GM23338 (cell line): ENCODE measurements around the gene CAMP. TPM values are rescaled to one million over a fixed set of nuclear protein-coding genes. Genes with fewer than 3 reads are reported as not detected.

Experiments
- ATAC-seq: fragments of 200-7000 bp; cut with Tn5 transposase; 3 replicates; pipeline ENCODE4 v1.9.1; 2020
- DNase-seq: peaks from one replicate; pipeline ENCODE4 v3.0.0-alpha.2; 2015; ENCODE audit warnings: low spot score
- H2AFZ ChIP-seq: fragments of 200-600 bp; sonication (generic); 2 replicates; pipeline ENCODE4 v1.8.0; 2016; ENCODE audit warnings: antibody characterized with exemption, mild to moderate bottlenecking, moderate library complexity
- H3F3A ChIP-seq: fragments of 200-600 bp; sonication (generic); replicated peaks from 2 replicates; pipeline ENCODE4 v1.8.0; 2017; ENCODE audit warnings: antibody characterized with exemption, mixed run types, low read depth
- H3K27ac ChIP-seq: fragments of 200-600 bp; sonication (generic); 2 replicates; pipeline ENCODE4 v1.6.1; 2016; ENCODE audit warnings: low read depth
- H3K27me3 ChIP-seq: fragments of 200-600 bp; sonication (generic); 2 replicates; pipeline ENCODE4 v1.8.0; 2016; ENCODE audit warnings: mild to moderate bottlenecking, mixed run types, moderate library complexity; ENCODE audit not compliant: insufficient read depth
- H3K36me3 ChIP-seq: fragments of 200-600 bp; sonication (generic); 2 replicates; pipeline ENCODE4 v1.8.0; 2016; ENCODE audit warnings: mild to moderate bottlenecking; ENCODE audit not compliant: insufficient read depth
- H3K4me1 ChIP-seq: fragments of 200-600 bp; sonication (generic); 2 replicates; pipeline ENCODE4 v1.8.0; 2016; ENCODE audit warnings: mild to moderate bottlenecking, moderate library complexity; ENCODE audit not compliant: insufficient read depth
- H3K4me2 ChIP-seq: fragments of 200-600 bp; sonication (generic); 2 replicates; pipeline ENCODE4 v1.7.1; 2017; ENCODE audit warnings: mixed run types
- H3K4me3 ChIP-seq: fragments of 200-600 bp; sonication (generic); 2 replicates; pipeline ENCODE4 v1.6.1; 2016; ENCODE audit warnings: mixed run types
- H3K79me2 ChIP-seq: fragments of 200-600 bp; sonication (generic); replicated peaks from 2 replicates; pipeline ENCODE4 v1.8.0; 2017; ENCODE audit warnings: mild to moderate bottlenecking; ENCODE audit not compliant: insufficient read depth
- H3K9me2 ChIP-seq: fragments of 200-600 bp; sonication (generic); 2 replicates; pipeline ENCODE4 v1.8.0; 2017; ENCODE audit not compliant: insufficient read depth
- H4K20me1 ChIP-seq: fragments of 200-600 bp; sonication (generic); replicated peaks from 2 replicates; pipeline ENCODE4 v1.8.0; 2017; ENCODE audit warnings: mild to moderate bottlenecking; ENCODE audit not compliant: insufficient read depth
- H3K27ac Mint-ChIP-seq: 2 replicates; pipeline ENCODE4 v1.8.0; 2020; ENCODE audit warnings: inconsistent platforms, mild to moderate bottlenecking, moderate library complexity, mixed read lengths
- H3K27me3 Mint-ChIP-seq: 3 replicates; pipeline ENCODE4 v1.8.0; 2022; ENCODE audit warnings: low read depth, mild to moderate bottlenecking, moderate library complexity, mixed read lengths, inconsistent platforms; ENCODE audit not compliant: insufficient read depth, poor library complexity
- H3K36me3 Mint-ChIP-seq: 3 replicates; pipeline ENCODE4 v1.8.0; 2021; ENCODE audit warnings: low read depth, mild to moderate bottlenecking, inconsistent platforms, moderate library complexity, mixed read lengths
- H3K4me1 Mint-ChIP-seq: 3 replicates; pipeline ENCODE4 v1.8.0; 2020; ENCODE audit warnings: mild to moderate bottlenecking, inconsistent platforms, mixed read lengths
- H3K4me3 Mint-ChIP-seq: 3 replicates; pipeline ENCODE4 v1.8.0; 2021; ENCODE audit warnings: moderate library complexity, mild to moderate bottlenecking, inconsistent platforms, mixed read lengths
- H3K9me3 Mint-ChIP-seq: 3 replicates; pipeline ENCODE4 v1.8.0; 2020; ENCODE audit warnings: moderate library complexity, mild to moderate bottlenecking, inconsistent platforms, mixed read lengths
- CREB1 ChIP-seq: fragments of 250-450 bp; sonication (Bioruptor Pico); IDR thresholded peaks from 2 replicates; pipeline ENCODE4 v1.5.0; 2020; ENCODE audit warnings: low read depth, mild to moderate bottlenecking, moderate library complexity
- JUNB ChIP-seq: IDR thresholded peaks from one replicate; pipeline ENCODE4 v1.6.1; 2016; ENCODE audit warnings: antibody characterized with exemption; ENCODE audit not compliant: unreplicated experiment
- NANOG ChIP-seq: IDR thresholded peaks from 2 replicates; pipeline ENCODE4 v1.6.1; 2016; ENCODE audit warnings: antibody characterized with exemption, borderline replicate concordance
- POLR2AphosphoS5 ChIP-seq: IDR thresholded peaks from 2 replicates; pipeline ENCODE4 v1.6.1; 2016; ENCODE audit warnings: antibody characterized with exemption, low read depth
- STAT1 ChIP-seq: IDR thresholded peaks from one replicate; pipeline ENCODE4 v1.6.1; 2016; ENCODE audit warnings: antibody characterized with exemption; ENCODE audit not compliant: unreplicated experiment
- polyA plus RNA-seq: library from polyadenylated mRNA; unstranded; fragments of >200 nt; fragmentation: Nextera tagmentation; extraction: Ambion mirVana; gene quantifications from 2 replicates; pipeline ENCODE4 v1.2.1, GENCODE V29; 2016
- total RNA-seq: library from RNA; depleted of rRNA; stranded (reverse); fragments of >200 nt; shearing (Covaris generic); gene quantifications from 2 replicates; pipeline ENCODE4 v1.2.3, GENCODE V29; 2014
- TF ChIP-seq, protein P1 (sequence below), 2 experiments: fragments of 200-600 bp in 1 of 2; sonication (generic) in 1 of 2; conservative IDR thresholded peaks; 2 replicates each; pipeline versions ENCODE4 v1.5.1 to v1.6.1; 2016 to 2017; ENCODE audit warnings: antibody characterized with exemption in 2 of 2, low read depth in 2 of 2, mild to moderate bottlenecking in 2 of 2, moderate library complexity in 1 of 2
- TF ChIP-seq, protein P2 (sequence below): fragments of 250-450 bp; sonication (Bioruptor Pico); IDR thresholded peaks from 2 replicates; pipeline ENCODE4 v1.5.0; 2020; ENCODE audit warnings: mild to moderate bottlenecking, moderate library complexity
- TF ChIP-seq, protein P3 (sequence below): IDR thresholded peaks from one replicate; pipeline ENCODE4 v1.6.1; 2018; ENCODE audit warnings: antibody characterized with exemption; ENCODE audit not compliant: unreplicated experiment

The CAMP gene
- total and polyA plus RNA-seq, 2 experiments from 2014 or later, result not detected

DNA sequence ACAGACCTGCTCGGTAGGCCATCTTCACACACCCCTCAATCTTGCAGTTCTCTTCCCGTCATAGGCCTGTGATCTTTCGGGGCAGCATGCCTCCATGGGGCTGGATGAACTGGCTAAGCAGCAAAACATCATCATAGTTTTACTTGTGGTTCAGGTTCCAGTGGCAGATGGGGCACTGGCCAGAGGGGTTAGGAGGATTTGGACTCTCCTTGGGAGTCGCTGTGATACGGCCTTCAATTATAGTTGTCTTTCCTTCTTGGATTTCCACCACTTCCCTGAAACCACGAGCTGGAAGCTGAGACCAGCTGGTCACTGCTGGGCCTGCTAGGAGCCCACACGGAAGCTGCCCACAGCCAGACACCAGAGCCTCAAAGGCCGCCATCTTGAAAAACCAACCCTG is 33.3 kb downstream of the CAMP start:
- no peak overlapping the region for H2AFZ ChIP-seq
- H3K4me1 ChIP-seq, result no peaks in the 10 kb centered on the region
- no peak overlapping the region for H3K4me2 ChIP-seq
- no peaks in the 10 kb centered on the region for H3K9me2 ChIP-seq
- no peak overlapping the region for H3K27ac ChIP-seq
- H3K27me3 ChIP-seq, result no peaks in the 10 kb centered on the region
- peaks cover 45% of the 10 kb centered on the region for H3K36me3 ChIP-seq
- Mint-ChIP-seq H3K4me3 (no peak overlapping the region; the same call in 2 of the 3 replicates), H3K36me3 (peaks cover 96% of the 10 kb centered on the region), H3K27me3 (peaks cover 2% of the 10 kb centered on the region), H3K27ac (no peak overlapping the region), H3K4me1 (no peaks in the 10 kb centered on the region), H3K9me3 (peaks cover 6% of the 10 kb centered on the region; the same call in 1 of the 3 replicates)
- TF ChIP-seq STAT1 (no peak), NANOG (no peak), JUNB (no peak), CREB1 (CRISPR knock-in tag) (no peak), POLR2AphosphoS5 (no peak)
- TF ChIP-seq, protein P1, sequence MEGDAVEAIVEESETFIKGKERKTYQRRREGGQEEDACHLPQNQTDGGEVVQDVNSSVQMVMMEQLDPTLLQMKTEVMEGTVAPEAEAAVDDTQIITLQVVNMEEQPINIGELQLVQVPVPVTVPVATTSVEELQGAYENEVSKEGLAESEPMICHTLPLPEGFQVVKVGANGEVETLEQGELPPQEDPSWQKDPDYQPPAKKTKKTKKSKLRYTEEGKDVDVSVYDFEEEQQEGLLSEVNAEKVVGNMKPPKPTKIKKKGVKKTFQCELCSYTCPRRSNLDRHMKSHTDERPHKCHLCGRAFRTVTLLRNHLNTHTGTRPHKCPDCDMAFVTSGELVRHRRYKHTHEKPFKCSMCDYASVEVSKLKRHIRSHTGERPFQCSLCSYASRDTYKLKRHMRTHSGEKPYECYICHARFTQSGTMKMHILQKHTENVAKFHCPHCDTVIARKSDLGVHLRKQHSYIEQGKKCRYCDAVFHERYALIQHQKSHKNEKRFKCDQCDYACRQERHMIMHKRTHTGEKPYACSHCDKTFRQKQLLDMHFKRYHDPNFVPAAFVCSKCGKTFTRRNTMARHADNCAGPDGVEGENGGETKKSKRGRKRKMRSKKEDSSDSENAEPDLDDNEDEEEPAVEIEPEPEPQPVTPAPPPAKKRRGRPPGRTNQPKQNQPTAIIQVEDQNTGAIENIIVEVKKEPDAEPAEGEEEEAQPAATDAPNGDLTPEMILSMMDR (conservative IDR thresholded peaks at IDR 0.05; ENCODE audit: low read depth in 2 of 2), result no peak
- TF ChIP-seq, protein P2, sequence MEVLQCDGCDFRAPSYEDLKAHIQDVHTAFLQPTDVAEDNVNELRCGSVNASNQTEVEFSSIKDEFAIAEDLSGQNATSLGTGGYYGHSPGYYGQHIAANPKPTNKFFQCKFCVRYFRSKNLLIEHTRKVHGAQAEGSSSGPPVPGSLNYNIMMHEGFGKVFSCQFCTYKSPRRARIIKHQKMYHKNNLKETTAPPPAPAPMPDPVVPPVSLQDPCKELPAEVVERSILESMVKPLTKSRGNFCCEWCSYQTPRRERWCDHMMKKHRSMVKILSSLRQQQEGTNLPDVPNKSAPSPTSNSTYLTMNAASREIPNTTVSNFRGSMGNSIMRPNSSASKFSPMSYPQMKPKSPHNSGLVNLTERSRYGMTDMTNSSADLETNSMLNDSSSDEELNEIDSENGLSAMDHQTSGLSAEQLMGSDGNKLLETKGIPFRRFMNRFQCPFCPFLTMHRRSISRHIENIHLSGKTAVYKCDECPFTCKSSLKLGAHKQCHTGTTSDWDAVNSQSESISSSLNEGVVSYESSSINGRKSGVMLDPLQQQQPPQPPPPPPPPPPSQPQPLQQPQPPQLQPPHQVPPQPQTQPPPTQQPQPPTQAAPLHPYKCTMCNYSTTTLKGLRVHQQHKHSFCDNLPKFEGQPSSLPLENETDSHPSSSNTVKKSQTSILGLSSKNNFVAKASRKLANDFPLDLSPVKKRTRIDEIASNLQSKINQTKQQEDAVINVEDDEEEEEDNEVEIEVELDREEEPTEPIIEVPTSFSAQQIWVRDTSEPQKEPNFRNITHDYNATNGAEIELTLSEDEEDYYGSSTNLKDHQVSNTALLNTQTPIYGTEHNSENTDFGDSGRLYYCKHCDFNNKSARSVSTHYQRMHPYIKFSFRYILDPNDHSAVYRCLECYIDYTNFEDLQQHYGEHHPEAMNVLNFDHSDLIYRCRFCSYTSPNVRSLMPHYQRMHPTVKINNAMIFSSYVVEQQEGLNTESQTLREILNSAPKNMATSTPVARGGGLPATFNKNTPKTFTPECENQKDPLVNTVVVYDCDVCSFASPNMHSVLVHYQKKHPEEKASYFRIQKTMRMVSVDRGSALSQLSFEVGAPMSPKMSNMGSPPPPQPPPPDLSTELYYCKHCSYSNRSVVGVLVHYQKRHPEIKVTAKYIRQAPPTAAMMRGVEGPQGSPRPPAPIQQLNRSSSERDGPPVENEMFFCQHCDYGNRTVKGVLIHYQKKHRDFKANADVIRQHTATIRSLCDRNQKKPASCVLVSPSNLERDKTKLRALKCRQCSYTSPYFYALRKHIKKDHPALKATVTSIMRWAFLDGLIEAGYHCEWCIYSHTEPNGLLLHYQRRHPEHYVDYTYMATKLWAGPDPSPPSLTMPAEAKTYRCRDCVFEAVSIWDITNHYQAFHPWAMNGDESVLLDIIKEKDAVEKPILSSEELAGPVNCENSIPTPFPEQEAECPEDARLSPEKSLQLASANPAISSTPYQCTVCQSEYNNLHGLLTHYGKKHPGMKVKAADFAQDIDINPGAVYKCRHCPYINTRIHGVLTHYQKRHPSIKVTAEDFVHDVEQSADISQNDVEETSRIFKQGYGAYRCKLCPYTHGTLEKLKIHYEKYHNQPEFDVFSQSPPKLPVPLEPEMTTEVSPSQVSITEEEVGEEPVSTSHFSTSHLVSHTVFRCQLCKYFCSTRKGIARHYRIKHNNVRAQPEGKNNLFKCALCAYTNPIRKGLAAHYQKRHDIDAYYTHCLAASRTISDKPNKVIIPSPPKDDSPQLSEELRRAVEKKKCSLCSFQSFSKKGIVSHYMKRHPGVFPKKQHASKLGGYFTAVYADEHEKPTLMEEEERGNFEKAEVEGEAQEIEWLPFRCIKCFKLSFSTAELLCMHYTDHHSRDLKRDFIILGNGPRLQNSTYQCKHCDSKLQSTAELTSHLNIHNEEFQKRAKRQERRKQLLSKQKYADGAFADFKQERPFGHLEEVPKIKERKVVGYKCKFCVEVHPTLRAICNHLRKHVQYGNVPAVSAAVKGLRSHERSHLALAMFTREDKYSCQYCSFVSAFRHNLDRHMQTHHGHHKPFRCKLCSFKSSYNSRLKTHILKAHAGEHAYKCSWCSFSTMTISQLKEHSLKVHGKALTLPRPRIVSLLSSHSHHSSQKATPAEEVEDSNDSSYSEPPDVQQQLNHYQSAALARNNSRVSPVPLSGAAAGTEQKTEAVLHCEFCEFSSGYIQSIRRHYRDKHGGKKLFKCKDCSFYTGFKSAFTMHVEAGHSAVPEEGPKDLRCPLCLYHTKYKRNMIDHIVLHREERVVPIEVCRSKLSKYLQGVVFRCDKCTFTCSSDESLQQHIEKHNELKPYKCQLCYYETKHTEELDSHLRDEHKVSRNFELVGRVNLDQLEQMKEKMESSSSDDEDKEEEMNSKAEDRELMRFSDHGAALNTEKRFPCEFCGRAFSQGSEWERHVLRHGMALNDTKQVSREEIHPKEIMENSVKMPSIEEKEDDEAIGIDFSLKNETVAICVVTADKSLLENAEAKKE (CRISPR knock-in tag), result no peak
- TF ChIP-seq, protein P3, sequence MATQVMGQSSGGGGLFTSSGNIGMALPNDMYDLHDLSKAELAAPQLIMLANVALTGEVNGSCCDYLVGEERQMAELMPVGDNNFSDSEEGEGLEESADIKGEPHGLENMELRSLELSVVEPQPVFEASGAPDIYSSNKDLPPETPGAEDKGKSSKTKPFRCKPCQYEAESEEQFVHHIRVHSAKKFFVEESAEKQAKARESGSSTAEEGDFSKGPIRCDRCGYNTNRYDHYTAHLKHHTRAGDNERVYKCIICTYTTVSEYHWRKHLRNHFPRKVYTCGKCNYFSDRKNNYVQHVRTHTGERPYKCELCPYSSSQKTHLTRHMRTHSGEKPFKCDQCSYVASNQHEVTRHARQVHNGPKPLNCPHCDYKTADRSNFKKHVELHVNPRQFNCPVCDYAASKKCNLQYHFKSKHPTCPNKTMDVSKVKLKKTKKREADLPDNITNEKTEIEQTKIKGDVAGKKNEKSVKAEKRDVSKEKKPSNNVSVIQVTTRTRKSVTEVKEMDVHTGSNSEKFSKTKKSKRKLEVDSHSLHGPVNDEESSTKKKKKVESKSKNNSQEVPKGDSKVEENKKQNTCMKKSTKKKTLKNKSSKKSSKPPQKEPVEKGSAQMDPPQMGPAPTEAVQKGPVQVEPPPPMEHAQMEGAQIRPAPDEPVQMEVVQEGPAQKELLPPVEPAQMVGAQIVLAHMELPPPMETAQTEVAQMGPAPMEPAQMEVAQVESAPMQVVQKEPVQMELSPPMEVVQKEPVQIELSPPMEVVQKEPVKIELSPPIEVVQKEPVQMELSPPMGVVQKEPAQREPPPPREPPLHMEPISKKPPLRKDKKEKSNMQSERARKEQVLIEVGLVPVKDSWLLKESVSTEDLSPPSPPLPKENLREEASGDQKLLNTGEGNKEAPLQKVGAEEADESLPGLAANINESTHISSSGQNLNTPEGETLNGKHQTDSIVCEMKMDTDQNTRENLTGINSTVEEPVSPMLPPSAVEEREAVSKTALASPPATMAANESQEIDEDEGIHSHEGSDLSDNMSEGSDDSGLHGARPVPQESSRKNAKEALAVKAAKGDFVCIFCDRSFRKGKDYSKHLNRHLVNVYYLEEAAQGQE, result no peak
- H4K20me1 ChIP-seq, result peaks cover 86% of the 10 kb centered on the region
- no peak overlapping the region for H3K4me3 ChIP-seq
- 0 out of 2 replicates have a peak, but pooled peaks cover 14% of the 10 kb centered on the region for H3F3A ChIP-seq
- ATAC-seq (no peak), DNase-seq (no peak)
- H3K79me2 ChIP-seq, result peaks cover 100% of the 10 kb centered on the region
